HG03432 (cell line): ENCODE results near the gene WDR5.
"Not testable (repeated sequence)": the region's sequence is repeated elsewhere in the genome, so short reads cannot be mapped to it uniquely, and the experiment has no call there.

Experiments used
- ATAC-seq: cut with Tn5 transposase; IDR thresholded peaks from one replicate; pipeline ENCODE4 v1.9.1; 2021; ENCODE audit warnings: mild to moderate bottlenecking, moderate library complexity; ENCODE audit not compliant: unreplicated experiment

The WDR5 gene

DNA sequence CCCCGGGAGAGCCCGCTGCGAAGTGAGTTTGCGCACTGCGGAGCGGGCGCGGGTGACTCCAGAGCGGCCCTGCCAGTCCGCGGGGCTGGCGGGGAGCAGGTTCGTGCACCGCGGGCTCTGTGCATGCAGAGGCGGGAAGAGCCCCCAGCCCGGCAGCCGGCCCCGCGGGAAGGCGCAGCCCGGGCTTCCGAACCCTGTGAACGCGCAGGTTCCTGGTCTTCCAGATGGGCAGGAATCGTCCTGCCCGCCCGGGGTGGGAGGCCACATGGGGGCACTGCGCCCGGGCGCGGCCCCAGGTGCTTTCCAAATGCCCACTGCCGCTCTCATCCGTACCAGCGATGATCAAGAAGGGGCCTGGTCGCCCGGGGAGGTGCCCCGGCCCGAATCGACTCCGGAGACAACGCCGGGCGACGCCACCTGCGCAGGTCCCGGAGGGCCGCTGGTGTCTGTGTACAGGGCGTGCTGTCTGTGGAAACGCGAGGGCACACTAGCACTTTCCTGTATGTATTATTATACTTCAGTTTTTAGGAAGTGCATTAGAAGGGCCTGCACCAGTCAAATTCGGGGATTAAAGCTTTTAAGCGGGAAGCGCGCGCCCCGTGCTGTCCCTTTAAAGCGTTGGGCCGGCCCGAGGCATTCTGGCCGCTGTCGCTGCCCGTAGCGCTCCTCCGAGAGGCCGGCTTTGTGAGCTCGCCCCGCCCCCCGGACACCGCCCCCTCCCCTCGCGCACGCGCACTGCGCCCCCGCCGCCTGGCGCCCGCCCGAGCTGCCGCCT, at the start of gene WDR5:
Gene WDR5, plus strand, starts transcription at position 740 of the 775 bp plus-strand sequence. CDS start 3,796 bp downstream, outside the sequence.
- ATAC-seq = peak; percentile 64

DNA sequence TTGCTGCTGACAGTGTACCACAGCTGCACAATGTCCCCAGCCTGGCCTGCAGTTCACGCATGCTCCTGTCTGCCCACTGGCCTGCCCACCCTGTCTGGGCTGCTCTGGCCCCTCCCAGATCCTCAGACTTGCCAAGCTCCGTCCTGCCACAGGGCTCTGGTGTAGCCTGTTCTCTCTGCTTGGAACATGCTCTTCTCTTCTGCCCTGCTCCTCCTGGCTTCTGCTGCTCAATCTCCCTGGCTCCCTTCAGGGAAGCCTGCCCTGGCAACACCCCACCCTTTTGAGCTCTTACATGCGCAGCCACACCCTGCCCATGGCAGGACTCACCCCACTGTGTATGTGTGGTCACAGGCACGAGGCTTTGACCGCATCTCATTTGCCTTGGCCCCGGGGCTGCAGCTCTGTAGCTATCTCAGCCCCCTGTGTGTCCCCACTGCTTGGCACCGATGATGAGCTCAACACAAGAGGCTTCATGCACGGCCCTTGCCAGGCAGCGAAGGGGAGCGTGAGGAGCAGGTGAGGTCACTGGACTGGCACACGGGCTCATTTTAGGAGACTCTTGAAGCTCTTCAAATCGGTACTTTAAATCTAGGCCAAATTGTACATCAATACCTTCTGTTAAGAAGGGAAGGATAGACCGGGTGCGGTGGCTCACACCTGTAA, 47.7 kb upstream of the WDR5 start:
- no peak for ATAC-seq

DNA sequence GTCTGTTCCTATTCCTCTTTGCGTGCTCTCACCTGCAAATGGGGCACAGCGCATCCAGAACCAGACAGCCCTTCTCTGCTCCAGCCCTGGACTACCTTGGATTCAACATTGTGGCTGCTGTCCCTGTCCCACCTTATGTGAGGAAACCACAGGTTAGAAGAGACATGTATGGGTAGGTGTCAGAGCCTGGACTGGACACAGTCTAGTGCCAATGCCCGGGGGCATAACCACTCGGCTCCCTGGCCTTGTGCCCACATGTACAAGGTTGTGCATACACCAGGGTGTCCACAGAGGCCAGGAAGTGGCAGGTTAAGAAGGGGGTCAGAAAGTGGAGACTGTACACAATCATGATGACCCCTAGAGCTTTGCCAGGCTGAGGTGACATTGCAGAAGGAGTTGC, 45.9 kb upstream of the WDR5 start:
- no peak for ATAC-seq

DNA sequence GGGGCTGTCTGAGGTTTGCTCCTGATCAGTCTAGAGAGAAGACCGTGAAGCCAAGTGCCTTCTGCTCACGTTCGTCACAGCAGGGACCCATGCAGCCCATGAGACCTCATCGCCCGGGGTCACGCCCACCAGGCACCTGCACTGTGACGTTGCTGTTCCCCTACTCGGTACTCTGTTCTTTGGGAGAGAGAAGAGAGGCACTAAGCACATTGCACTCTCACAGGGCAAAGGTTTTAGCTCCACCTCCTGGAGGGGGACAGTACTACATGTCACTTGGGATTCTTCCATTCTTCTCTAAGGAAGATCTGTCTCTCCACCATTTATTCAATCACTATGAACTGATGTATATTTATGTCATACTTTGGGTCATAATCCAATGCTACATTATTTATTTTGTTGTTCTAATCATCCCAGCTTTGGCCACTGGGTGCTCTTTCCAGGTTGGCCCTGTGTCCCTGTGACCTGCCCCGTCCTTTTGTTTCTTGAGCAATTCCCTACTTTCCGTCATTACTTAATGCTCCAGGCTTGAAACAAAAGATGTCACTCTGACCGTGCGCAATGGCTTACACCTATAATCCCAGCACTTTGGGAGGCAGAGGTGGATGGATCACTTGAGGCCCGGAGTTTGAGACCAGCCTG, 36.6 kb upstream of the WDR5 start:
- no peak for ATAC-seq

DNA sequence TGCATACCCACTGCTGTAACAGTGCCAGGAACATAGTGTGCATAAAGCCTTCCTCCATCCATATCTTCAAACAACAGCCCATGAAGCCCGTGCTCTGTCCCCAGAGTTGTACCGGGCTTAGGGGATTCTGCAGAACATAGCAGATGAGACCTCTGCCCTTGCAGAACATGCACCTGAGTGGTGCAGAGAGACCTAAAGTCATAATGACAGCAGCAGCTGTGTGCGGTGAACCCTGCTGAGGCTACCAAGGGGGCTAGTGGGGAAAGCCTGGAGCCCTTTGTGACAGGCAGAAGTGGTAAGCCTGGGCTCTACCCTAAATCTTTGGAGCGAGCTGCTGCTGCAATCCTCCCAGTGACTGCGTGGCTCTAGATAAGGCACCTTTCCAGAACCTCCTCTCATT, 35.8 kb upstream of the WDR5 start:
- no peak for ATAC-seq

DNA sequence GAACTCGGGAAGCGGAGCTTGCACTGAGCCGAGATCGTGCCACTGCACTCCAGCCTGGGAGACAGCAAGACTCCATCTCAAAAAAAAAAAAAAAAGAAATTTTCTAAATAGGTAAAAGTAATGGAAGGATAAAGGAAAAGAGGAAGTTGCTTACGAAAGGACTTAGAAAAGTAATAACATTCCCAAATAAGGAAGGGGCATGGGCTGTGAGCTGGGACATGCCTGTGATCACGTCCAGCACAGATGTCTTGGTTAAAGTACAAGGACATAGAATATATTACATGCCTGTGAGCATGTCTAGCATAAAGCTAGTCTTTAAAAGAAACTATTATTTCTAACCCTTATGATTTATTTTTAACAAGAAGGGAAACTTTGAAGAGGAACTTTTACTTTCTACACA, 34.7 kb upstream of the WDR5 start:
- not testable (repeated sequence) for ATAC-seq

GRCh38 chr9:134101623-134102149, 34.2 kb upstream of the WDR5 start:
- no peak for ATAC-seq

DNA sequence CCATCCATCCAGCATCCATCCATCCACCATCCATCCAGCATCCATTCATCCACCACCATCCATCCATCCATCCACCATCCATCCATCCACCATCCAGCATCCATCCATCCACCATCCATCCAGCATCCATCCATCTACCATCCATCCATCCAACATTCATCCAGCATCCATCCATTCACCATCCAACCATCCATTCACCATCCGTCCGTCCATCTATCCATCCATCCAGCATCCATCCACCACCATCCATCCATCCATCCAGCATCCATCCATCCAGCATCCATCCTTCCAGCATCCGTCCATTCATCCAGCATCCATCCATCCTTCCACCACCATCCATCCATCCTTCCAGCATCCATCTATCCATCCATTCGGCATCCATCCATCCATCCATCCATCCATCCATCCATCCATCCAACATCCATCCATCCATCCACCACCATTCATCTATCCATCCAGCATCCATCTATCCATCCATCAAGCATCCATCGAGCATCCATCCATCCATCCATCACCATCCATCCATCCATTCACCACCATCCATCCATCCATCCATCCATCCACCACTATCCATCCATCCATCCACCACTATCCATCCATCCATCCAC, 32.4 kb upstream of the WDR5 start:
- no peak for ATAC-seq

DNA sequence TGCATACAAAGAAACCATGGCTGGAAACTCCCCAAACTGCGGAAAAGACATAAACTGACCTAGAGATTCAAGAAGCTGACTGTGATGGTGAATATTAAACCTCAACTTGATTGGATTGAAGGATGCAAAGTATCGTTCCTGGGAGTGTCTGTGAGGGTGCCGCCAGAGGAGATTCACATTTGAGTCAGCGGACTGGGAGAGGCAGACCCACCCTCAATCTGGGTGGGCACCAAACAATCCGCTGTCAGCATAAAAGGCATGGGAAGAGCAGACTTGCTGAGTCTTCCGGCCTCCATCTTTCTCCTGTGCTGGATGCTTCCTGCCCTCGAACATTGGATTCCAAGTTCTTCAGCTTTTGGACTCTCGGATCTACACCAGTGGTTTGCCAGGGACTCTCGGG, 24.8 kb upstream of the WDR5 start:
- ATAC-seq = no peak

DNA sequence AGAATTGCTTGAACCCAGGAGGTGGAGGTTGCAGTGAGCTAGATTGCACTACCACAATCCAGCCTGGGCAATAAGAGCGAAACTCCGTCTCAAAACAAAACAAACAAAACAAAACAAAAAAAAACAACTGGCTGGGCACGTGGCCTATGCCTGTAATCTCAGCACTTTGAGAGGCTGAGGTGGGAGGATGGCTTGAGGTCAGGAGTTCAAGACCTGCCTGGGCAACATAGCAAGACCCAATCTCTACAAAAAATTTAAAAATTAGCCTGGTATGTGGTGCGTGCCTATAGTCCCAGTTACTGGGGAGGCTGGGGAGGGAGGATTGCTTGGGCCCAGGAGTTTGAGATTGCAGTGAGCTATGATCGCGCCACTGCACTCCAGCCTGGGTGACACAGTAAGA, 23.3 kb upstream of the WDR5 start:
- ATAC-seq = no peak

DNA sequence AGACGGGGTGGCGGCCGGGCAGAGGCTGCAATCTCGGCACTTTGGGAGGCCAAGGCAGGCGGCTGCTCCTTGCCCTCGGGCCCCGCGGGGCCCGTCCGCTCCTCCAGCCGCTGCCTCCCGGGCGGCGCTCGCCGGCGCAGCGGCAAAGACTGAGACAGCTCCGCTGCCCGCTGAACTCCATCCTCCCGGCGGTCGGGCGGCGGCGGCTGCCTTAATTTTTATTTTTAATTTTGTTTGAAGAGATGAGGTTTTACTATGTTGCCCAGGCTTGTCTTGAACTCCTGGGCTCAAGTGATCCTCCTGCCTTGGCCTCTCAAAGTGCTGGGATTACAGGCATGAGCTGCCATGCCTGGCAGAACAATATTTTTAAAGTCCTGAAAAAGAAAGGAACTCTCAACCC, 16.9 kb upstream of the WDR5 start:
- not testable (repeated sequence) for ATAC-seq

DNA sequence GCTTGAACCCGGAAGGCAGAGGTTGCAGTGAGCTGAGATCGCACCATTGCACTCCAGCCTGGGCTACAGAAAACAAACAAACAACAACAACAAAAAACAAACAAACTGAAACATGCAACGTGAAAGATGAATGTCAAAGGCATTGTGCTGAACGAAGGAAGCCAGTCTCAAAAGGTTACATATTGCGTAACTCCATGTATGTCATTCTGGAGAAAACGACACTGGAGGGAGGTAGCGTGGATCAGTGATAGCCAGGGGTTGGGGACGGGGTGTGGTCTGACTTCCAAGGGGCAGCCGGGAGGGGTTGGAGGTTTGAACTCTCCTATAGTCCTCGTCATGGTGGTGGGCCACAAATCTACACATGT, 12.1 kb upstream of the WDR5 start:
- no peak for ATAC-seq

- ATAC-seq = no peak
Observed at GRCh38 chr9:134125413-134126095, 10.3 kb upstream of the WDR5 start.

- ATAC-seq = no peak
Observed at GRCh38 chr9:134126373-134126772, 9.5 kb upstream of the WDR5 start.

GRCh38 chr9:134127065-134127580, 8.8 kb upstream of the WDR5 start:
- ATAC-seq = no peak

DNA sequence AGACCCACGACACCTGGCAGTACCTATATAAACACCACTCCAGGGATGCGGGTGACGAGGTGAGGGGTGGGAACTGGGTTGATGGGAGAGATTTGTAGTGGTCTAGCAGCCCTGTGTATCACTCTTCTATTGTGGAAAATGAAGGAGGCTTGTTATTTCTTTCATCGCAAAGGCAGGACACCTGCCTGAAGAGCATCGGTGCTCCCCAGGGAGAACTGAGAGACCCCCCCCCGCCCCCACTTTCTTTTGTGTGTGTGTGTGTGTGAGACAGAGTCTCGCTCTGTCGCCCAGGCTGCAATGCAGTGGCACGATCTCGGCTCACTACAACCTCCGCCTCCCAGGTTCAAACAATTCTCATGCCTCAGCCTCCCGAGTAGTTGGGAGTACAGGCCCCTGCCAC, 8.3 kb upstream of the WDR5 start:
- no peak for ATAC-seq

DNA sequence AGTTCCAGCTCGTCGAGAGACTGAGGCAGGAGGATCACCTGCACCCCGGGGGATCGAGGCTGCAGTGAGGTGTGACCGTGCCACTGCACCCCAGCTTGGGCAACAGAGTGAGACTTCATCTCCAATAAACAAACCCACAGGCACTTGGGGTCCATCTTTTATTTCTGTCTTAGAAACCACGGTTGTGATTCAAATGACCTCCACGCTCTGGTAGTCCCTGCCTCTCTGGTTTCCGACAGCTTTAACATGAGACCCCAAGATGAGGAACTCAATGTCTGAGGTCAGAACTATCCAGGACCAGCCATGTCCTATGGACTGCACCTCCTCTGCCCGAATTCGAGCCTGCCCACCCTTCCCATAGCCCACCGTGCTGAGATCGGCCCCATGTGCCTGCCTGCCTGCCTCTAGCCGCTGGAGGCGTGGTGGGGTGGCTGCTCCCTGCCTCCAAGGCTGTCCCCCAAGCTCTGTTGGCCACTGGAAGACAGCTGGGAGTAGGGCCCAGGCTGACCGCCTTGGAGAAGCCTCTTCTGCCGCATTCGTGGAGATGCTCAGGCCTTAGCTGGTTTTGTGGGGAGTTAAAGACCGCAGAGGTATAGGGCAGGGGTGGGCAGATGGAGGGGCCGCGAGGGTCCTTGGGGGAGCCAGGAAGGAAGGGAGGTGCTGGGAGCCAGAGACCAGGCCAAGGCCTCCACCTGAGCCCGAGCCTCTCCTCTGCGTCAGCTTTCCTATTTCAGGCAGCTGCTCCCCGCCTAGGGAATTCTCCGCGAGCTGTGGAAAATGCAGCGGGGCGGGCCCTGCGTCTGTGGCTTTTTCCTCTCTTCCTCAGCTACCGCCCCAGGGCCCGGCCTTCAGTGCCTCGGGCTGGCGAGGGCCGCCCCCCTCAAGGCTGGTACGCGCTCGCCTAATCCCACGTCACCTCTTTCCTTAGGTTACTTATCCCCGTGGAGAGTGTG, 6.9 kb upstream of the WDR5 start:
- ATAC-seq = no peak

- no peak for ATAC-seq
Observed at GRCh38 chr9:134130503-134131375, 5.1 kb upstream of the WDR5 start.
